Mammary epithelial cell (primary cell): ENCODE measurements around the gene ERBB4.

Source experiments
- CTCF ChIP-seq, 2 donors: IDR thresholded peaks in 1 of 2; conservative IDR thresholded peaks in 1 of 2; 2 replicates each; pipeline ENCODE4 v1.5.1; 2011 to 2012; ENCODE audit warnings: inconsistent platforms in 2 of 2, low read length in 2 of 2, mild to moderate bottlenecking in 2 of 2, control low read depth in 1 of 2, low read depth in 1 of 2; ENCODE audit not compliant: insufficient read depth in 1 of 2; ENCODE audit errors: extremely low read depth in 1 of 2
- EZH2 ChIP-seq: IDR thresholded peaks from 2 replicates; pipeline ENCODE4 v1.6.1; 2012; ENCODE audit warnings: low read length, inconsistent platforms, borderline replicate concordance

- TF ChIP-seq CTCF (conservative IDR thresholded peaks at IDR 0.05 in 1 of 2, IDR thresholded peaks at IDR 0.05 in 1 of 2; ENCODE audit: extremely low read depth in 1 of 2, insufficient read depth in 1 of 2, low read depth in 1 of 2, low read length in 2 of 2) (no peak), EZH2 (no peak)
Measured at GRCh38 chr2:212226114-212226513, 312.5 kb downstream of the ERBB4 start.
